PFSK-1 (cell line): ENCODE data around the gene LYPLA2.

Experiments used
- POLR2AphosphoS5 ChIP-seq: IDR thresholded peaks from 2 replicates; pipeline ENCODE4 v1.6.1; 2012; ENCODE audit warnings: low read depth, mild to moderate bottlenecking, control low read depth, low read length, moderate library complexity
- TAF1 ChIP-seq: IDR thresholded peaks from 2 replicates; pipeline ENCODE4 v1.6.1; 2012; ENCODE audit warnings: low read length, control low read depth, borderline replicate concordance; ENCODE audit not compliant: insufficient read depth

- TF ChIP-seq POLR2AphosphoS5 (no peak), TAF1 (no peak)
Measured at GRCh38 chr1:23774174-23774880, 16.6 kb upstream of the LYPLA2 start.
